Cerebellar cortex (tissue), 1 donor: ENCODE data around the gene PLOD2.
"Not testable (repeated sequence)": the region's sequence is repeated elsewhere in the genome, so short reads cannot be mapped to it uniquely, and the experiment has no call there.

Source experiments
- DNase-seq: peaks from one replicate; pipeline ENCODE4 v3.0.0-alpha.2; 2015; ENCODE audit warnings: low spot score

PLOD2 gene

GRCh38 chr3:146138902-146139301 is 22.1 kb downstream of the PLOD2 start:
- DNase-seq = no peak

GRCh38 chr3:146136647-146137046 is 24.3 kb downstream of the PLOD2 start:
- no peak for DNase-seq

- DNase-seq = no peak
These were observed 26.5 kb downstream of the PLOD2 start for GRCh38 chr3:146134348-146135117.

- no peak for DNase-seq
These were observed 27.5 kb downstream of the PLOD2 start for GRCh38 chr3:146133441-146133840.

- no peak for DNase-seq
These were observed 29.2 kb downstream of the PLOD2 start for GRCh38 chr3:146131616-146132410.

- DNase-seq = no peak
These were observed 30.1 kb downstream of the PLOD2 start for GRCh38 chr3:146130881-146131371.

GRCh38 chr3:146129750-146130149 is 31.2 kb downstream of the PLOD2 start:
- no peak for DNase-seq

GRCh38 chr3:146128939-146129338 is 32.0 kb downstream of the PLOD2 start:
- no peak for DNase-seq

- no peak for DNase-seq
These were observed 32.8 kb downstream of the PLOD2 start for GRCh38 chr3:146128179-146128578.

- no peak for DNase-seq
These were observed 35.0 kb downstream of the PLOD2 start for GRCh38 chr3:146125951-146126350.

- no peak for DNase-seq
These were observed 36.7 kb downstream of the PLOD2 start for GRCh38 chr3:146124126-146124801.

- no peak for DNase-seq
These were observed 43.3 kb downstream of the PLOD2 start for GRCh38 chr3:146117406-146118285.

- no peak for DNase-seq
These were observed 45.4 kb downstream of the PLOD2 start for GRCh38 chr3:146115619-146116018.

GRCh38 chr3:146113804-146114203 is 47.2 kb downstream of the PLOD2 start:
- not testable (repeated sequence) for DNase-seq

GRCh38 chr3:146111337-146111736 is 49.6 kb downstream of the PLOD2 start:
- no peak for DNase-seq

- DNase-seq = no peak
These were observed 50.8 kb downstream of the PLOD2 start for GRCh38 chr3:146110161-146110560.

- no peak for DNase-seq
These were observed 54.0 kb downstream of the PLOD2 start for GRCh38 chr3:146106986-146107385.

- DNase-seq = no peak
These were observed 56.9 kb downstream of the PLOD2 start for GRCh38 chr3:146104068-146104467.

GRCh38 chr3:146102885-146103284 is 58.1 kb downstream of the PLOD2 start:
- no peak for DNase-seq

GRCh38 chr3:146101538-146101937 is 59.4 kb downstream of the PLOD2 start:
- DNase-seq = no peak

- no peak for DNase-seq
These were observed 60.0 kb downstream of the PLOD2 start for GRCh38 chr3:146100825-146101444.
